Neutrophil (primary cell): ENCODE data around the gene STAG1.
A peak's percentile ranks its signal among the peaks of the same experiment; 100 is the strongest.

Experiments
- H3K27ac ChIP-seq: fragments of 200-600 bp; sonication (generic); 2 replicates; pipeline ENCODE4 v1.5.1; 2016; ENCODE audit warnings: mild to moderate bottlenecking, moderate library complexity
- H3K27me3 ChIP-seq: fragments of 200-600 bp; sonication (generic); 2 replicates; pipeline ENCODE4 v1.6.0; 2016; ENCODE audit warnings: mild to moderate bottlenecking
- H3K36me3 ChIP-seq: fragments of 200-600 bp; sonication (generic); 2 replicates; pipeline ENCODE4 v1.5.1; 2017
- H3K4me1 ChIP-seq, 2 experiments: fragments of 200-600 bp in 1 of 2; sonication (generic) in 1 of 2; 1 replicate in 1 of 2; 2 replicates in 1 of 2; pipeline versions ENCODE4 v1.5.1 to v1.6.1; 2013 to 2016; ENCODE audit warnings: low read depth in 1 of 2, low read length in 1 of 2, mild to moderate bottlenecking in 1 of 2, moderate library complexity in 1 of 2; ENCODE audit not compliant: control insufficient read depth in 1 of 2, insufficient read depth in 1 of 2
- H3K4me3 ChIP-seq, 2 experiments: fragments of 200-600 bp in 1 of 2; sonication (generic) in 1 of 2; 1 replicate in 1 of 2; 2 replicates in 1 of 2; pipeline ENCODE4 v1.5.1; 2013 to 2016; ENCODE audit warnings: low read depth in 1 of 2, low read length in 1 of 2, mild to moderate bottlenecking in 1 of 2, moderate library complexity in 1 of 2
- H3K9me3 ChIP-seq: fragments of 200-600 bp; sonication (generic); 2 replicates; pipeline ENCODE4 v1.5.1; 2016
- CTCF ChIP-seq: fragments of 200-600 bp; sonication (generic); IDR thresholded peaks from 2 replicates; pipeline ENCODE4 v1.5.1; 2016; ENCODE audit warnings: antibody characterized with exemption

STAG1 gene

GRCh38 chr3:136685882-136686281 lies 66.3 kb downstream of the STAG1 start:
- no peaks in the 10 kb centered on the region for H3K9me3 ChIP-seq
- H3K36me3 ChIP-seq, result no peaks in the 10 kb centered on the region
- TF ChIP-seq CTCF, result no peak
- H3K4me3 ChIP-seq, result no peak overlapping the region
- H3K27ac ChIP-seq, result no peak overlapping the region
- peaks cover 14 to 16% of the 10 kb centered on the region in 2 experiments for H3K4me1 ChIP-seq
- no peaks in the 10 kb centered on the region for H3K27me3 ChIP-seq

GRCh38 chr3:136682740-136683312 lies 69.4 kb downstream of the STAG1 start:
- no peaks in the 10 kb centered on the region for H3K27me3 ChIP-seq
- H3K9me3 ChIP-seq, result no peaks in the 10 kb centered on the region
- no peaks in the 10 kb centered on the region for H3K4me1 ChIP-seq
- no peak overlapping the region for H3K27ac ChIP-seq
- TF ChIP-seq CTCF, result no peak
- no peaks in the 10 kb centered on the region for H3K36me3 ChIP-seq
- H3K4me3 ChIP-seq, result no peak overlapping the region

- Histone ChIP-seq H3K27ac (no peak overlapping the region), H3K4me1 (peaks cover 6 to 15% of the 10 kb centered on the region in 2 experiments), H3K9me3 (no peaks in the 10 kb centered on the region), H3K4me3 (no peak overlapping the region), H3K27me3 (no peaks in the 10 kb centered on the region), H3K36me3 (no peaks in the 10 kb centered on the region)
- no peak for TF ChIP-seq CTCF
Measured at GRCh38 chr3:136678981-136679380, 73.2 kb downstream of the STAG1 start.

- H3K27ac ChIP-seq, result no peak overlapping the region
- H3K36me3 ChIP-seq, result no peaks in the 10 kb centered on the region
- no peaks in the 10 kb centered on the region for H3K27me3 ChIP-seq
- TF ChIP-seq CTCF, result no peak
- no peaks in the 10 kb centered on the region for H3K9me3 ChIP-seq
- H3K4me3 ChIP-seq, result no peak overlapping the region
- peaks cover 6 to 15% of the 10 kb centered on the region in 2 experiments for H3K4me1 ChIP-seq
Measured at GRCh38 chr3:136676009-136676408, 76.2 kb downstream of the STAG1 start.

GRCh38 chr3:136675150-136675858 lies 76.9 kb downstream of the STAG1 start:
- no peak for TF ChIP-seq CTCF
- H3K4me1 ChIP-seq, result peaks cover 6 to 15% of the 10 kb centered on the region in 2 experiments
- H3K27ac ChIP-seq, result peak overlapping the region; percentile 71
- H3K9me3 ChIP-seq, result no peaks in the 10 kb centered on the region
- no peaks in the 10 kb centered on the region for H3K36me3 ChIP-seq
- H3K4me3 ChIP-seq, result no peak overlapping the region
- no peaks in the 10 kb centered on the region for H3K27me3 ChIP-seq
